ENCODE data around the gene REC114. TPM values are rescaled to one million over a fixed set of nuclear protein-coding genes. Genes with fewer than 3 reads are reported as not detected.

Gene REC114
- total and polyA plus RNA-seq, 9 of the 15 experiments (the other 6 are each of a cell fraction or from before 2014, with no cell fraction given), result 0.07 to 0.24 TPM; not detected in 7

GRCh38 chr15:73573037-73573436, 130.1 kb downstream of the REC114 start (continued):
- TF ChIP-seq RCOR1 (IDR thresholded peaks at IDR 0.05; ENCODE audit: borderline replicate concordance in 1 of 2, low read depth in 2 of 2, low read length in 2 of 2) (no peak), HDAC8 (tag; IDR thresholded peaks at IDR 0.05) (no peak)

GRCh38 chr15:73573572-73573971, 130.6 kb downstream of the REC114 start:
- ChIA-PET POLR2A (interaction anchor here (0.6 to 0.7 kb wide), 2 partner anchors 22 to 221 kb away, joined by 3 read pairs; no protein-coding TSS in a partner anchor), CTCF (ENCODE audit: low intra/inter-chr PET ratio) (no interaction called here)
- Histone ChIP-seq H4K20me1 (replicated peaks; ENCODE audit: control insufficient read depth, insufficient read depth, low read length) (no peaks in the 10 kb centered on the region), H3K9me1 (ENCODE audit: control insufficient read depth, insufficient read depth, low read length) (no peaks in the 10 kb centered on the region), H3K36me3 (ENCODE audit: control insufficient read depth, insufficient read depth, low read length) (peaks cover 64% of the 10 kb centered on the region; the same call in 2 of the 3 replicates), H3K79me2 (ENCODE audit: control insufficient read depth, insufficient read depth, low read length) (no peaks in the 10 kb centered on the region), H3K27me3 (ENCODE audit: control insufficient read depth in 2 of 2, insufficient read depth in 2 of 2, low read length in 2 of 2) (no peaks in the 10 kb centered on the region), H3K9ac (ENCODE audit: insufficient read depth in 1 of 2, low read depth in 2 of 2, low read length in 2 of 2) (no peak overlapping the region), H3K9me3 (replicated peaks; ENCODE audit: control insufficient read depth, insufficient read depth, low read depth, low read length) (no peaks in the 10 kb centered on the region), H3K27ac (ENCODE audit: extremely low read depth, low read depth, low read length) (no peak overlapping the region), H3K4me1 (replicated peaks in 1 of 2; ENCODE audit: control insufficient read depth in 2 of 2, insufficient read depth in 2 of 2, low read length in 2 of 2) (no peaks in the 10 kb centered on the region), H3K4me3 (no peak overlapping the region), H3K4me2 (ENCODE audit: insufficient read depth, low read length) (no peak overlapping the region), H2AFZ (ENCODE audit: low read depth, low read length) (no peak overlapping the region)
- BruUV-seq (replicated peaks), result no TSS peak
- intact Hi-C loops (cut with micrococcal nuclease) (no loop called here), in situ Hi-C loops (cut with MboI) (no loop called here)
- DNase-seq (ENCODE audit: extremely low read depth in 1 of 4, low spot score in 3 of 4), result no peak
- no peak for TF ChIP-seq FOSL1 (tag; conservative IDR thresholded peaks at IDR 0.05)
- no peak for TF ChIP-seq TCF3 (CRISPR knock-in tag; IDR thresholded peaks at IDR 0.05)
- TF ChIP-seq ZNF766 (CRISPR knock-in tag; conservative IDR thresholded peaks at IDR 0.05), result no peak
- no peak for TF ChIP-seq BMI1 (IDR thresholded peaks at IDR 0.05; ENCODE audit: low read length)
- TF ChIP-seq ZNF830 (CRISPR knock-in tag; IDR thresholded peaks at IDR 0.05), result no peak
- no peak for TF ChIP-seq ZSCAN32 (CRISPR knock-in tag; IDR thresholded peaks at IDR 0.05)
- no peak for TF ChIP-seq HDAC1 (IDR thresholded peaks at IDR 0.05)
- no peak for TF ChIP-seq ELF2 (CRISPR knock-in tag; IDR thresholded peaks at IDR 0.05)
- no peak for TF ChIP-seq FOXJ3 (CRISPR knock-in tag; IDR thresholded peaks at IDR 0.05)
- no peak for TF ChIP-seq ZNF175 (CRISPR knock-in tag; IDR thresholded peaks at IDR 0.05; ENCODE audit: low read depth)
- no peak for TF ChIP-seq MXI1 (IDR thresholded peaks at IDR 0.05; ENCODE audit: low read depth, low read length)
- no peak for TF ChIP-seq BRCA1 (IDR thresholded peaks at IDR 0.05)
- no peak for TF ChIP-seq BRCA1 (CRISPR knock-in tag; IDR thresholded peaks at IDR 0.05)
- no peak for TF ChIP-seq HNRNPLL (IDR thresholded peaks at IDR 0.05; ENCODE audit: low read depth, low read length, poor library complexity, severe bottlenecking)
- TF ChIP-seq ZNF277 (CRISPR knock-in tag; IDR thresholded peaks at IDR 0.05; ENCODE audit: borderline replicate concordance), result no peak
- TF ChIP-seq IRF2 (CRISPR knock-in tag; IDR thresholded peaks at IDR 0.05), result no peak
- no peak for TF ChIP-seq ATF1 (CRISPR knock-in tag; IDR thresholded peaks at IDR 0.05)
- TF ChIP-seq ATF1 (tag; IDR thresholded peaks at IDR 0.05), result no peak
- no peak for TF ChIP-seq BCOR (IDR thresholded peaks at IDR 0.05)
- TF ChIP-seq LARP7 (IDR thresholded peaks at IDR 0.05), result no peak
- 89% methylated on average over 9 of the region's 9 CpGs for WGBS (ENCODE audit: insufficient coverage, low coverage, missing lambda C conversion rate)
- FAIRE-seq, result no peak
- no peak for ATAC-seq

Measured in K562 (cell line).